Measurements from ENCODE around the gene SAP30BP.

DNA sequence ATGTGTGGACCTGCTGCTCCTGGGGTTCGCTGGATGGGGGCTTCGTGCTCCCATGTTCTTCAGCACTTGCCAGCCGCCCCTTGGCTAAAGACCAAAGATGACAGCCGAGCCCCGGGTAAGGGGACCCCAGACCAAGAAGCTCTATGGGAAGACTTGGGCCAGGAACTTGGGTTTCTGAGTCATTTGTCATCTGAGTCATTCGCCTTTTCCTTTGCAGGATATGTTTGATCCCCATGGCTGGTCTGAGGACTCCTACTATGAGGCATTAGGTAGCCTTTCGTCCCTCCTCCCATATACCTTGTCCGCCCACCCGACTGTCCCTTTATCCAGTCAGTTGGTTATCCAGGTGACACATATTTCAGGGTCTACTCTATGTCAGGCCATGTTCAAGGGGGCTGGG is 36.5 kb downstream of the SAP30BP start:
- TF ChIP-seq ZNF549 (tag by site-specific recombination; IDR thresholded peaks at IDR 0.05) (no peak), ZNF274 (IDR thresholded peaks at IDR 0.05; ENCODE audit: low read length) (no peak), ZNF274 (tag by site-specific recombination; IDR thresholded peaks at IDR 0.05; ENCODE audit: borderline replicate concordance) (no peak), ZNF184 (tag by site-specific recombination; IDR thresholded peaks at IDR 0.05) (no peak), ZNF629 (tag by site-specific recombination; IDR thresholded peaks at IDR 0.05) (no peak)
- TF ChIP-seq, protein P1, sequence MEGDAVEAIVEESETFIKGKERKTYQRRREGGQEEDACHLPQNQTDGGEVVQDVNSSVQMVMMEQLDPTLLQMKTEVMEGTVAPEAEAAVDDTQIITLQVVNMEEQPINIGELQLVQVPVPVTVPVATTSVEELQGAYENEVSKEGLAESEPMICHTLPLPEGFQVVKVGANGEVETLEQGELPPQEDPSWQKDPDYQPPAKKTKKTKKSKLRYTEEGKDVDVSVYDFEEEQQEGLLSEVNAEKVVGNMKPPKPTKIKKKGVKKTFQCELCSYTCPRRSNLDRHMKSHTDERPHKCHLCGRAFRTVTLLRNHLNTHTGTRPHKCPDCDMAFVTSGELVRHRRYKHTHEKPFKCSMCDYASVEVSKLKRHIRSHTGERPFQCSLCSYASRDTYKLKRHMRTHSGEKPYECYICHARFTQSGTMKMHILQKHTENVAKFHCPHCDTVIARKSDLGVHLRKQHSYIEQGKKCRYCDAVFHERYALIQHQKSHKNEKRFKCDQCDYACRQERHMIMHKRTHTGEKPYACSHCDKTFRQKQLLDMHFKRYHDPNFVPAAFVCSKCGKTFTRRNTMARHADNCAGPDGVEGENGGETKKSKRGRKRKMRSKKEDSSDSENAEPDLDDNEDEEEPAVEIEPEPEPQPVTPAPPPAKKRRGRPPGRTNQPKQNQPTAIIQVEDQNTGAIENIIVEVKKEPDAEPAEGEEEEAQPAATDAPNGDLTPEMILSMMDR (tag by site-specific recombination; IDR thresholded peaks at IDR 0.05) = no peak
- TF ChIP-seq, protein P2, sequence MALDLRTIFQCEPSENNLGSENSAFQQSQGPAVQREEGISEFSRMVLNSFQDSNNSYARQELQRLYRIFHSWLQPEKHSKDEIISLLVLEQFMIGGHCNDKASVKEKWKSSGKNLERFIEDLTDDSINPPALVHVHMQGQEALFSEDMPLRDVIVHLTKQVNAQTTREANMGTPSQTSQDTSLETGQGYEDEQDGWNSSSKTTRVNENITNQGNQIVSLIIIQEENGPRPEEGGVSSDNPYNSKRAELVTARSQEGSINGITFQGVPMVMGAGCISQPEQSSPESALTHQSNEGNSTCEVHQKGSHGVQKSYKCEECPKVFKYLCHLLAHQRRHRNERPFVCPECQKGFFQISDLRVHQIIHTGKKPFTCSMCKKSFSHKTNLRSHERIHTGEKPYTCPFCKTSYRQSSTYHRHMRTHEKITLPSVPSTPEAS (tag by site-specific recombination; IDR thresholded peaks at IDR 0.05) = no peak
- TF ChIP-seq, protein P3, sequence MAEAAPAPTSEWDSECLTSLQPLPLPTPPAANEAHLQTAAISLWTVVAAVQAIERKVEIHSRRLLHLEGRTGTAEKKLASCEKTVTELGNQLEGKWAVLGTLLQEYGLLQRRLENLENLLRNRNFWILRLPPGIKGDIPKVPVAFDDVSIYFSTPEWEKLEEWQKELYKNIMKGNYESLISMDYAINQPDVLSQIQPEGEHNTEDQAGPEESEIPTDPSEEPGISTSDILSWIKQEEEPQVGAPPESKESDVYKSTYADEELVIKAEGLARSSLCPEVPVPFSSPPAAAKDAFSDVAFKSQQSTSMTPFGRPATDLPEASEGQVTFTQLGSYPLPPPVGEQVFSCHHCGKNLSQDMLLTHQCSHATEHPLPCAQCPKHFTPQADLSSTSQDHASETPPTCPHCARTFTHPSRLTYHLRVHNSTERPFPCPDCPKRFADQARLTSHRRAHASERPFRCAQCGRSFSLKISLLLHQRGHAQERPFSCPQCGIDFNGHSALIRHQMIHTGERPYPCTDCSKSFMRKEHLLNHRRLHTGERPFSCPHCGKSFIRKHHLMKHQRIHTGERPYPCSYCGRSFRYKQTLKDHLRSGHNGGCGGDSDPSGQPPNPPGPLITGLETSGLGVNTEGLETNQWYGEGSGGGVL (tag by site-specific recombination; IDR thresholded peaks at IDR 0.05) = no peak

All from HEK293 (cell line).